GM12874 (cell line): ENCODE measurements around the gene OR9A4.

Experiments used
- TF ChIP-seq, protein P1 (sequence below): IDR thresholded peaks from 2 replicates; pipeline ENCODE4 v1.5.1; 2011; ENCODE audit warnings: low read depth, mild to moderate bottlenecking, control low read depth, low read length, moderate library complexity; ENCODE audit not compliant: insufficient read depth

The OR9A4 gene

DNA sequence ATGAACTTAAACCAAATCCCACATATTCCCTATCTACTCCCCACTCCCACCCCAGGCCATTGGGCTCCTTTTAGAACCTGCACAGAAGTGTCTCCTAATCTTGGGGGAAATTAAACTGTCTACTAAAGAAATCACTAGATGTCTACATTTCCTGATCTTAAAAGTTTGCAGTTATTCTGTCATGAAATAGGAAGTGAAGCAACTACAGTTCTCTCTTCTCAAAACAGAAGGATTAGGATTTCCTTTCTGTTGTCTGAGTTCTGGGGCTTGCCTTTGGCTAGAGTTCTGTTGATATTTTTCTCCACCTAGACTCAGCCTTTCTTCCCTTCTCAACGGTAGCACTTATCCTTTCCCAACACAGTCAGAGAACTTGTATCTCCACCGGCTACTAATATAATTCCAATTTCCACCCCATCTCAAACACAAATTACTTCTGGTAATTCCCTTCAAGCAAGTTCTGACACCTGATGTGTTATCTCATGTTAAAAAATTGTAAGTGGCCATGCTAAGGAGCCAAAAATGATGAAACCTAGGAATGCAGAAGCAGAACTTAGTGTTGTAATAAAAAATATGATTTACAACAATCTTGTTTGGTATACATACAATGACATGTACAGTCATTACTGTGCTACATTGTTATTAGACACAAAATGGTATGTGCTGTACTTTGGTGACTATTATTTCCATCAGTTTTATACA, 12.1 kb downstream of the OR9A4 start:
- TF ChIP-seq, protein P1, sequence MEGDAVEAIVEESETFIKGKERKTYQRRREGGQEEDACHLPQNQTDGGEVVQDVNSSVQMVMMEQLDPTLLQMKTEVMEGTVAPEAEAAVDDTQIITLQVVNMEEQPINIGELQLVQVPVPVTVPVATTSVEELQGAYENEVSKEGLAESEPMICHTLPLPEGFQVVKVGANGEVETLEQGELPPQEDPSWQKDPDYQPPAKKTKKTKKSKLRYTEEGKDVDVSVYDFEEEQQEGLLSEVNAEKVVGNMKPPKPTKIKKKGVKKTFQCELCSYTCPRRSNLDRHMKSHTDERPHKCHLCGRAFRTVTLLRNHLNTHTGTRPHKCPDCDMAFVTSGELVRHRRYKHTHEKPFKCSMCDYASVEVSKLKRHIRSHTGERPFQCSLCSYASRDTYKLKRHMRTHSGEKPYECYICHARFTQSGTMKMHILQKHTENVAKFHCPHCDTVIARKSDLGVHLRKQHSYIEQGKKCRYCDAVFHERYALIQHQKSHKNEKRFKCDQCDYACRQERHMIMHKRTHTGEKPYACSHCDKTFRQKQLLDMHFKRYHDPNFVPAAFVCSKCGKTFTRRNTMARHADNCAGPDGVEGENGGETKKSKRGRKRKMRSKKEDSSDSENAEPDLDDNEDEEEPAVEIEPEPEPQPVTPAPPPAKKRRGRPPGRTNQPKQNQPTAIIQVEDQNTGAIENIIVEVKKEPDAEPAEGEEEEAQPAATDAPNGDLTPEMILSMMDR, result no peak

DNA sequence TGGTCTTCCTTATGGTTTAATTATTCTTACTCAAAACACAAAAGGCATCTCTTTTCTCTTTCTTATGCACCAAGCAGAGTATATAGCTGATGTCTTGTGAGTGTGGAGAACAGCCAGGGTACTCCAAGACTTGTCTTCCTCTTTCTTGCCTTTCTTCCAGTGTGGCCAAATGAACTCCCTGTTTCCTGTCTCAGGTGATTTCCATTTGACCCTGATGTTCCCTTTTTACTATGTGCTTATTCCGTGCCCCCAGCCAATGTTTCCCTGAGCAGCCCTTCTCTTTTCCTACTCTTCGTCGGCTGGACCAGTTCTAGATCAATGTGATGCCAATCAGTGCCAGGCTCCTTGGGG, 12.6 kb downstream of the OR9A4 start:
- TF ChIP-seq, protein P1, result no peak

DNA sequence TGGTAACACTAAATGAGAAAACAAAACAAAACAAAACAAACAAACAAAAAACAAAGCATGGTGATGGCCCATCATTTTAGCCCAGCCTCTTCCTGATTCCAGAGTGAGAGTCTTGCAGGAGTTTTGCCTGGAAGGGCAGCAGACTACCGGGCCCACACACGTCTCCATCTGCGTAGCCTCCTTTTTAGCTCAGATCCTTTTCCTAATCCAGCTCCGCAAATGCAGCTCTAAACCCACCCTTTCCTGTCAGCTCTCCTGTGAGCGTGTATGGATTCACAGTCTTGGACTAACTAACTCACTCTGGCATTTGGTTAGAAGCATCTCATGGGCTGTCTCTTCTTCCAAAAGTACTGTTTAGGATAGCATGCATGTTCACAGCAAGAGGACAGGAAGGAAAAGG, 14.0 kb downstream of the OR9A4 start:
- TF ChIP-seq, protein P1, result no peak

DNA sequence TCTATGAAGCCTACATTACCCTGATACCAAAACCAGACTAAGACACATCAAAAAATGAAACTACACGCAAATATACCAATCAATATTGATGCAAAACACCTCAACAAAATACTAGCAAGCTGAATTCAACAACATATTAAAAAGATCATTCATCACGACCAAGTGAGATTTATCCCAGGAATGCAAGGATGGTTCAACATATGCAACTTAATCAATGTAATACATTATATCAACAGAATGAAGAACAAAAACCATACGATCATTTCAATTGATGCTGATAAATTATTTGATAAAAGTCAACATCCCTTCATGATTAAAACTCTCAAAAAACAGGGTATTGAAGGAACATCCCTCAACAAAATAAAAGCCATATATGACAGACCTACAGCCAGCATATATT, 24.9 kb downstream of the OR9A4 start:
- TF ChIP-seq, protein P1, result no peak

DNA sequence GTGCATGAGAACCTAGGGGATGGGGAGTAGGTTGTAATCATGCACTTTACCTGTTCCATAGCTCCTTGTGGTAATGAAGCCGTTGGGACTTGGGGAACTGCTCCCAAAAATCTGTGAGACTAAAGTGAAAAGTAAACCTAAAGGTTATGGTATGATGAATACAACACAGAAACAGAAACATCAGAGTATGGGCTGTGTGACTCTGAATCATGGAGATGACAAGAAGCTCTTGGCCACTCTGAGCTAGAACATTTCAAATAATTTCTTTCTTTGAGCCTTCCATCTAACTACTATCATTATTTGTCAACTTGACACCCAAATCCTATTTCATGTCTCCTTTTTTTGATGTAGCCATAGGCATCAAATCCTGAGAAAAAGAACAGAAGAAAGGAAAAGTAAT, 27.6 kb downstream of the OR9A4 start:
- TF ChIP-seq, protein P1, result no peak

DNA sequence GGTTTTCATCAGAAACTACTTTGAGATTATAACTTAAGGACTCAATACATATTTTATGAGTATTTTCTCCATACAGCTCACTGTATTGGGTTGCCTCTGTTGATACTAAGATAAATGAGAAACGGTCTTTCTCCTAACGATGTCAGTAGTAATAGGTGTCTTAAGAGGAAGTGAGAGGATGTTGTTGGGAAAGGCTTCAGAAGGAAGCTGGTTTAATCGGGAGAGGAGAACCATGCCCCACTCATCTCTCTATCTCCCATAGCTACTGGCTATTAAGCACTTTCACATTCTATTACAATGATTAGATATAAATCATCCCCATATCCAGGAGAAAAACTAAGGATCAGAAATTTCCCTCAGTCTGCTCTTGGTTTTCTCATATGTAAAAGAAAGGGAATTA, 28.6 kb downstream of the OR9A4 start:
- TF ChIP-seq, protein P1, result no peak

DNA sequence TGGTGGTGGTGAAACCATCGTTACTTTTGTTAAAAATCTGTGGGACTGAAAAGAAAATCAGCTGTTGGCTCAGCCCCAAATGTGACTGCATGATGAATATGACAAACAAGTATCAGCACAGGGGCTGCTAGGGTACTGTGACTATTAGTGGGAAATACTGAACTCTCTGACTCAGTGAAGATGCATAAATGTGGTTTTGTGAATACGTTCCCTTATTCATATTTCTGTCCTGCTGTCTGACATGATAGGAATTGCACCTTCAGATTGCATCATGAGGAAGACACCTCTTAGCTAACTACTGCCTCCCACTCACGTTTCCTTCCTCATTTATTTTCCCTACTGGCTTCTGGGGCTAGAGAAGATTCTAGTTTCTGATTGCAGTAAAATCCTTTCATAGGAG, 29.2 kb downstream of the OR9A4 start:
- TF ChIP-seq, protein P1, result no peak
